GM21390 (cell line): ENCODE results near the gene SRPRB.

Experiments used
- ATAC-seq: cut with Tn5 transposase; IDR thresholded peaks from one replicate; pipeline ENCODE4 v1.9.1; 2021; ENCODE audit not compliant: unreplicated experiment

Gene SRPRB

DNA sequence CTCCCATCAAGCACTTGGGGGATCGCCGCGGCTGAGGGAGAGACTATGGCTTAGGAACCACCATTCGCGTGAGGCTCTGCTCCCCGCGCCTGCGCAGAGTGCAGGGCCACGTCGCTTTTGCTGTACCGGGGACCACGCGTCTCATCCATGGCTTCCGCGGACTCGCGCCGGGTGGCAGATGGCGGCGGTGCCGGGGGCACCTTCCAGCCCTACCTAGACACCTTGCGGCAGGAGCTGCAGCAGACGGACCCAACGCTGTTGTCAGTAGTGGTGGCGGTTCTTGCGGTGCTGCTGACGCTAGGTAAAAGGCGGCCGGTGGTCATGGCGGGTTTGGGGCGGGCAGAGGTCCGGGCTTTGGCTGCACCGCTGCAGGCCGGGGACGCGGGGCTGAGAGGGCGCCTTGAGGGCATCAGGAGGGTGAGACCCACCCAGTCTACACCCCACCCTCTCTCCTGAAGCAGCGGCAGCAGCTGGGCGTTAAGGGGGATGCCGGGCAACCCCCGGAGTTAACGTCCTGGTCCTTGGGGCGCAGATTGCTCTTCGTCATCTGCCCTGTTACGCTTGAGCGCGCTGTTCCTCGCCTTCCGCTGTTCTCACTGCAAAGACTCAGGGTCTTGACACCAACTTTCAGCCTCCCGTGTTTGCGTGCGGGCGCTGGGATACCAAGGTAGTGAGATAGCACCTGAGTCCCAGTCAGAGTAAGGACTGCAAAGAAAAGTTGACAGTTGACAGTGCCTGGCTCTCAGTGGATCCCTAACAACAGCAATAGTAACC lies at the start of gene SRPRB:
SRPRB (plus strand) TSS at position 114 of the 774 bp plus-strand sequence; CDS start at position 148, 34 bp downstream.
- peak; percentile 99 for ATAC-seq

GRCh38 chr3:133756716-133757694 lies 48.6 kb upstream of the SRPRB start:
- ATAC-seq, result no peak

- ATAC-seq, result no peak
Measured at GRCh38 chr3:133757701-133758567, 47.7 kb upstream of the SRPRB start.

DNA sequence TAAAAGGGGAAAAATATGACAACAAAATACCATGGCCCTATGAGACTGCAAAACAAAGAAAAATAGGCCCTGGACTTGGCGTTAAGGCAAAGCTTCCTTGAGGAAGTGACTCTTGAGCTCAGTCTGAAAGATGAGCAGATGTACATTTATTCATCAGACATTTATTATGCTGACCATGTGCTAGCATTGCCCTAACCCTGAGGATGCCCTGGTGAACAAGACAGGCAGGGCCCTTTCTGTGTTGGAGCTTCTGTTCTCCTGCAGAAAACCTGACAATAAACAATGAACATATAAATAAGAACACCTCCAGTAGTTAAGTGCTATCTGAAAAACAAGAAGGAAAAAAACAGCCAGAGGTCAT lies 47.1 kb upstream of the SRPRB start:
- ATAC-seq, result no peak

- no peak for ATAC-seq
Measured at GRCh38 chr3:133758964-133759739, 46.5 kb upstream of the SRPRB start.

DNA sequence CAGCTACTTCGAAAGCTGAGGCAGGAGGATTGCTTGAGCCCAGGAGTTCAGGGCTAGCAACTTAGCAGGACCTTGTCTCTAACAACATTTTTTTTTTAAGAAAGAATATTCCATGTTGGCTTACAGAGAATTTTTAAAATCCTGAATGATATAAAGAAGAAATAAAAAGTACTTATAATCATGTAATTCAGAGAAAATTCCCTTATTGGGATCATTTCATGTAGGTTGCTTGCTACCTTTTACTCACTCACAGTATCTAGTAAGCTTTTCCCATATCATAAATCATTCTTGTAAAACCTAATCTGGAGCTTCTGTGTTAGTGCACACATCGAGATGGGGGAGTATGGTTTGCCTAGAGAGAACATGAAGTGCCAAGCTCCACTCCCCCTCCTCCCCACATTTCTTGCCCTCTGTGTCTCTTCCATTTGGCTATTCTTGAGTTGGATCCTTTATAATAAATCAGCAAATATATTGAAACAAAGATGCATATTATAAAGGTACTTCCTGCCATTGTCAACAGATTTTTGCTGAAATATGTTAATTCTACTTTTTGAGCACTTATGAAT lies 45.8 kb upstream of the SRPRB start:
- ATAC-seq, result no peak

GRCh38 chr3:133760916-133761315 lies 44.7 kb upstream of the SRPRB start:
- no peak for ATAC-seq

DNA sequence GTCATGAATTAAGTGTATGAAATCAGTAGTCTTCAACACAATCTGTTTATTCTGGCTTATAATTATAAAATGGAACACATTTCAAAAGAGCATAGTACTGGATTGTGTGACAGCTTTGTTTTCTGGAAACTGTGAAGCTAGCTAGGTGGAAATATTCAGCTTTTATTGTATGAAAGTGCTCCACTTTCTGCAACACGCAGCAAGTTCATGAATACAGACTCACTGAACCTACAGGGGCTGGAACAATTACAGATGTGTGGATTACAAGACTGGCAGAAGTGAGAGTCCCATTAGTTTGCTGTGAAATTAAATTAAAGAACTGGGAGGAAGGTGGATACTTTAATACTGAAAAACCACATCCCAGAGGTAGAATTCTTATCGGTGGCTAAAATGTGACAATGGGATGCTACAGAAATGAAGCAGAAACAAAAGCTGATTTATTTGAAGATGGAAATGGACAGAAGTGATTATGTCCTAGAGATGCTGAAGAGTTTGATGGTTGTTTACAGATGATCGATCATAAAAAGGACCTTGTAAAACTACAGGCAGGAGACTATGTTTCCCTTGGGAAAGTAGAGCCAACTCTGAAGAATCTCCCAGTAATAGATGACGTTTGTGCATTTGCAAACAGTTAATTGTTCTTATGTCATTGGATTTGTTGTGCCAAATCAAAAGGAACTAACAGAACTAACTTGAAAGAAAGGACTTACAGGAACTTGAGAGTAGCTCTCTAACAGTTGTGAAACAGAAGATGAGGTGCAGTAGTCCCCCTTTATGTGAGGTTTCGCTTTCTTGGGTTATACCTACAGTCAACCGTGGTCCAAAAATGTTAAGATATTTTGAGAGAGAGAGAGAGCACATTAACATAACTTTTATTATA lies 43.8 kb upstream of the SRPRB start:
- no peak for ATAC-seq

DNA sequence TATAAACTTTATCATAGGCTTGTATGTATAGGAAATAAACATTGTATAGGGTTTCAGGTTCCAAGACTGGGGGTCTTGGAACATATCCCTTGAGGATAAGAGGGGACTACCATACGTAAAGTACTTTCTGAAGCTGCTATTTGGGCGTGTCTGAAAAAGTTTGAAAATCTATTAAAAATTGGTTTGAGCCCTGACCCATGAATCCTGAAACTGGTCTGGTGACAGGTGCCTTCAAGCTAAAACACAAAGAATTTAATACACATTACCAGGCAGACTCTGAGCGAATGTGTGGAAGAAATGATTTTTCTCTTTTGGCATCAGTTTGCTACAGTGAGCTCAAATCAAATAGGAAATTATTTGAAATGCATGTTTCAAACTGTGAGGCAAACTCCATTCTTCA lies 43.1 kb upstream of the SRPRB start:
- ATAC-seq, result no peak

- no peak for ATAC-seq
Measured at GRCh38 chr3:133763797-133764683, 41.6 kb upstream of the SRPRB start.

GRCh38 chr3:133765256-133765655 lies 40.4 kb upstream of the SRPRB start:
- ATAC-seq, result no peak

DNA sequence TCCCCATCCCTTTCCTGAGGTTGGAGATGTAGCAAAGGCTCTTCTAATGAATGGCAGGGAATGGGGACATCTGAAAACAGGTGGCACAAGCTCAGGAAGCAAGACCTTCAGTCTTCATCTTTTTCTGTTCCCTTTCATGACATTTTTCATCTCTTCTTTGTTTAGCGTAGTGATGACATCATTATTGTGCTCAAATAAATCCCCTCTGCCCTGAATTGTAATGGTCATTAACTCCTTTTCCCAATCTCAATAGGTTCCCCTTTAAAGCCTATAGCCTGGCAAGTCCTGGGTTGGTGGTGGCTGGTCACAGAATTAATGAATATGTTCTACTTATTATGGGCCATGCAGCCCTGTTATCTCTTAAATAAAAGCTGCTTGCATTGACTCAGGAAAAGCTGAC lies 38.0 kb upstream of the SRPRB start:
- no peak for ATAC-seq

DNA sequence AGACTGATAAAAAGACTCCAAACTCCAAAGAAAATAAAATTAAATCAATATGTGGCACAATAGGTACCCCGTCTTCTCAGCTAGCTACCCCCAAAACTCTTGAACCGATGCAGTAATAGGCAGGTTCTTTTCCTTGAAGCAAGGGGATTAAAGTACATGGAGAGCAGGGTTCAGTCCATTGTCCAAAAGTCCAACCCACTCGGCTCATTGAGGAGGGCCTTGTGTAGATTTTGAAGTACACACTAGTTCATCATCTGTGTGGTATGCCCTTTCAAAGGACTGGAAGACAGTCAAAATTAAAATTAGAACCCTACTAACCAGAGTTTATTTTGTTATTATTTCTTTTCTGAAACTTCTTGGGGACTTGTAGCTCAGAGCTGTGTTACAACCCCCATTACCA lies 36.1 kb upstream of the SRPRB start:
- no peak for ATAC-seq

- no peak for ATAC-seq
Measured at GRCh38 chr3:133773732-133774131, 31.9 kb upstream of the SRPRB start.

- no peak for ATAC-seq
Measured at GRCh38 chr3:133775309-133775708, 30.3 kb upstream of the SRPRB start.

DNA sequence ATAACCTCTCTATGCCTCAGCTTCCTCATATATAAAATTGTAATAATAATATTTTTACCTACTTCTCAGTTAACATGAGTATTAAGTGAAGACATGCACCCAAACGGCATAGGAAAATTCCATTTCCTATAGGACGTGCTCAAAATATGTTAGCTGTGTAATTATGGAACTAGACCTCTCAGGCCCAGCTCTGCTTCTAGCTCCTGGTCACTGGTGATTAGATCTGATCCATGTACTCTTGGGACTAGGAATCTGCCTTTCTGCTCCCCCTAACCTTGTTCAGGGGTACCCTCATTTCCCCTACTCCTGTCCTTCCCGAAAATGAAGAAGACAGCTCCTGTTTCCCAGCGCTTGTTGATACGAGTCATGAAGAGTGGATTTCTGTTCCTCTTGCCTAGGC lies 29.8 kb upstream of the SRPRB start:
- no peak for ATAC-seq

GRCh38 chr3:133776794-133777438 lies 28.7 kb upstream of the SRPRB start:
- ATAC-seq, result no peak
